ENCODE data around the gene PSMA6. TPM values are rescaled to one million over a fixed set of nuclear protein-coding genes. Genes with fewer than 3 reads are reported as not detected.

PSMA6 gene
- polyA plus RNA-seq, 4 donors: 151 to 199 (median 178) TPM

- no peak for DNase-seq (ENCODE audit: low read depth in 4 of 4, low spot score in 2 of 4)
Observed at GRCh38 chr14:35362911-35363374, 70.8 kb downstream of the PSMA6 start.

- DNase-seq (ENCODE audit: low read depth in 4 of 4, low spot score in 2 of 4): no peak
Observed at GRCh38 chr14:35365130-35366055, 73.2 kb downstream of the PSMA6 start.

DNA sequence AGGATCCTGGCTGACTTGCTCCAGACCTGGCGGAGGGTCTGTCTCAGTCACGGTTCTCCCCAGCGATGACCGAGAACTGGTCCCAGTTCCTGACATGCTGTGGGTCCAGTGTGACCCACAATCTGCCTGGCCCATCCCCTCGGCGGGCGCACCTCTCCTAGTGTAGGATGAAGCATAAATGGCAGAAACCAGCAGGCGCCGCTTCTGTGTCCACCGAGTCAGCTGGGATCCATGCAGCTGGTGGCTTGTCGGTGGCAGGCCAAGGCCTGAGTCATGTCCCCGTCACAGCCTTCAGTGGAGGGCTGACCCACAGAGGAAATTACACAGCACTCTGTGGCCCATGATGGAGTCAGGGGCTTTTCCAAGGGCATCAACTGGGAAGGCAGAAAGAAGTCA, 73.9 kb downstream of the PSMA6 start:
- DNase-seq (ENCODE audit: low read depth in 4 of 4, low spot score in 2 of 4): no peak

GRCh38 chr14:35366521-35366976, 74.4 kb downstream of the PSMA6 start:
- no peak for DNase-seq (ENCODE audit: low read depth in 4 of 4, low spot score in 2 of 4)

GRCh38 chr14:35367056-35367372, 74.8 kb downstream of the PSMA6 start:
- no peak for DNase-seq (ENCODE audit: low read depth in 4 of 4, low spot score in 2 of 4)

Other genes starting within 250 kb of the PSMA6 start
- 10 to 100 TPM; 50.1 to 70.4 (median 57.2) TPM for gene FAM177A1, start 246.1 kb upstream of the PSMA6 start, polyA plus RNA-seq (ENCODE audit: insufficient read length in 4 of 4)
- 10 to 100 TPM; 48.7 to 53.6 (median 49.8) TPM for gene PPP2R3C, start 170.4 kb upstream of the PSMA6 start, polyA plus RNA-seq (ENCODE audit: insufficient read length in 4 of 4)
- 10 to 100 TPM; 26.1 to 31.9 (median 29.4) TPM for gene PRORP, start 169.8 kb upstream of the PSMA6 start, polyA plus RNA-seq (ENCODE audit: insufficient read length in 4 of 4)
- gene NFKBIA, start 112.4 kb downstream of the PSMA6 start, polyA plus RNA-seq (ENCODE audit: insufficient read length in 4 of 4): 10 to 100 TPM; 49.8 to 70.1 (median 62.0) TPM
- not detected for gene INSM2, start 241.8 kb downstream of the PSMA6 start, polyA plus RNA-seq (ENCODE audit: insufficient read length in 4 of 4)